Stomach (tissue), 4 donors: ENCODE results near the gene NCKAP5L.

ENCODE experiments used
- EP300 ChIP-seq: sonication (generic); formaldehyde crosslinking; IDR thresholded peaks from one replicate; pipeline ENCODE4 v1.6.1; 2017; ENCODE audit warnings: antibody characterized with exemption
- POLR2AphosphoS5 ChIP-seq, 3 donors: sonication (generic); formaldehyde crosslinking; IDR thresholded peaks; one replicate each; pipeline ENCODE4 v1.6.1; 2016; ENCODE audit warnings: antibody characterized with exemption in 3 of 3
- TF ChIP-seq, protein P1 (sequence below), 7 experiments: fragments of 450-650 bp in 4 of 7; fragments of 200-600 bp in 3 of 7; sonication (generic) in 3 of 7; IDR thresholded peaks; one replicate each; pipeline ENCODE4 v1.5.1; 2016 to 2019; ENCODE audit warnings: antibody characterized with exemption in 7 of 7, control low read depth in 2 of 7, mild to moderate bottlenecking in 1 of 7

DNA sequence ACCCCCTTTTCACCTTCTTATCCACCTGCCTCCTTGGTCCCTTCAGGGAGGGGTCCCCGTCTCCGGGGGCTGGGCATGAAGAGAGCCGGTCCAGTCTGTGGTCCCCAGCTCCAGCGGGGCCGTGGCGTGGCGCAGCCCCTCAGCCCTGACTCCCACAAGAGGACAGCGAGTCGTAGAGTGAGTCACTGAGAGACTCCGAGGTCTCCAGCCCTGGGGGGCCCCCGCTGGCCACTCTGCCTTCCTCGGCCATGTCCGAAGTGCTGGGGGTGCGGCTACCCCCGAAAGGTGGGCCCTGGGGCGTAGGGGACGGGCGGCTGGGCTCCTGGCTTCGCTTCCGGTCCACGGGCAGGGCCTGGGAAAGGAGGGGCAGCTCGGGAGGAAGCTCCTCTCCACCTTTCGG is 36.5 kb downstream of the NCKAP5L start:
- TF ChIP-seq, protein P1, sequence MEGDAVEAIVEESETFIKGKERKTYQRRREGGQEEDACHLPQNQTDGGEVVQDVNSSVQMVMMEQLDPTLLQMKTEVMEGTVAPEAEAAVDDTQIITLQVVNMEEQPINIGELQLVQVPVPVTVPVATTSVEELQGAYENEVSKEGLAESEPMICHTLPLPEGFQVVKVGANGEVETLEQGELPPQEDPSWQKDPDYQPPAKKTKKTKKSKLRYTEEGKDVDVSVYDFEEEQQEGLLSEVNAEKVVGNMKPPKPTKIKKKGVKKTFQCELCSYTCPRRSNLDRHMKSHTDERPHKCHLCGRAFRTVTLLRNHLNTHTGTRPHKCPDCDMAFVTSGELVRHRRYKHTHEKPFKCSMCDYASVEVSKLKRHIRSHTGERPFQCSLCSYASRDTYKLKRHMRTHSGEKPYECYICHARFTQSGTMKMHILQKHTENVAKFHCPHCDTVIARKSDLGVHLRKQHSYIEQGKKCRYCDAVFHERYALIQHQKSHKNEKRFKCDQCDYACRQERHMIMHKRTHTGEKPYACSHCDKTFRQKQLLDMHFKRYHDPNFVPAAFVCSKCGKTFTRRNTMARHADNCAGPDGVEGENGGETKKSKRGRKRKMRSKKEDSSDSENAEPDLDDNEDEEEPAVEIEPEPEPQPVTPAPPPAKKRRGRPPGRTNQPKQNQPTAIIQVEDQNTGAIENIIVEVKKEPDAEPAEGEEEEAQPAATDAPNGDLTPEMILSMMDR (IDR thresholded peaks at IDR 0.05) = no peak
- TF ChIP-seq EP300 (no peak), POLR2AphosphoS5 (IDR thresholded peaks at IDR 0.05) (no peak)
